Measurements from ENCODE around the gene NACA2. TPM values are rescaled to one million over a fixed set of nuclear protein-coding genes. Genes with fewer than 3 reads are reported as not detected.

Gene NACA2
- total RNA-seq, 1 donor from 2014 or later: not detected

GRCh38 chr17:61625564-61625963 is 34.5 kb upstream of the NACA2 start:
- H3K27ac ChIP-seq (replicated peaks): no peak overlapping the region
- H3K4me3 ChIP-seq: no peak overlapping the region
- intact Hi-C loops (cut with micrococcal nuclease): no loop called here
- H3K4me1 ChIP-seq: no peaks in the 10 kb centered on the region
- H3K36me3 ChIP-seq: no peaks in the 10 kb centered on the region
- H3K27me3 ChIP-seq (ENCODE audit: low read depth): peaks cover 7% of the 10 kb centered on the region
- TF ChIP-seq CTCF (IDR thresholded peaks at IDR 0.05; ENCODE audit: borderline replicate concordance): no peak
- no peak for DNase-seq
- peaks cover 4% of the 10 kb centered on the region for H3K9me3 ChIP-seq (replicated peaks)

GRCh38 chr17:61624951-61625350 is 33.9 kb upstream of the NACA2 start:
- Histone ChIP-seq H3K27ac (replicated peaks) (no peak overlapping the region), H3K36me3 (no peaks in the 10 kb centered on the region), H3K9me3 (replicated peaks) (peaks cover 10% of the 10 kb centered on the region), H3K4me1 (no peaks in the 10 kb centered on the region), H3K27me3 (ENCODE audit: low read depth) (peaks cover 2% of the 10 kb centered on the region), H3K4me3 (no peak overlapping the region)
- intact Hi-C loops (cut with micrococcal nuclease): no loop called here
- DNase-seq: no peak
- no peak for TF ChIP-seq CTCF (IDR thresholded peaks at IDR 0.05; ENCODE audit: borderline replicate concordance)

GRCh38 chr17:61621317-61621716 is 30.3 kb upstream of the NACA2 start:
- H3K9me3 ChIP-seq (replicated peaks): peaks cover 26% of the 10 kb centered on the region
- no peak overlapping the region for H3K4me3 ChIP-seq
- no peaks in the 10 kb centered on the region for H3K27me3 ChIP-seq (ENCODE audit: low read depth)
- H3K4me1 ChIP-seq: no peaks in the 10 kb centered on the region
- no peak overlapping the region for H3K27ac ChIP-seq (replicated peaks)
- no peaks in the 10 kb centered on the region for H3K36me3 ChIP-seq
- DNase-seq: no peak
- no peak for TF ChIP-seq CTCF (IDR thresholded peaks at IDR 0.05; ENCODE audit: borderline replicate concordance)
- intact Hi-C loops (cut with micrococcal nuclease): no loop called here

- H3K36me3 ChIP-seq: no peaks in the 10 kb centered on the region
- no peaks in the 10 kb centered on the region for H3K4me1 ChIP-seq
- H3K9me3 ChIP-seq (replicated peaks): peaks cover 26% of the 10 kb centered on the region
- H3K27me3 ChIP-seq (ENCODE audit: low read depth): peaks cover under 1% of the 10 kb centered on the region
- H3K4me3 ChIP-seq: no peak overlapping the region
- intact Hi-C loops (cut with micrococcal nuclease): no loop called here
- no peak overlapping the region for H3K27ac ChIP-seq (replicated peaks)
- no peak for DNase-seq
- TF ChIP-seq CTCF (IDR thresholded peaks at IDR 0.05; ENCODE audit: borderline replicate concordance): no peak
Observed at GRCh38 chr17:61619953-61620352, 28.9 kb upstream of the NACA2 start.

GRCh38 chr17:61619493-61619892 is 28.5 kb upstream of the NACA2 start:
- Histone ChIP-seq H3K36me3 (no peaks in the 10 kb centered on the region), H3K4me1 (no peaks in the 10 kb centered on the region), H3K27ac (replicated peaks) (no peak overlapping the region), H3K4me3 (no peak overlapping the region), H3K9me3 (replicated peaks) (peaks cover 26% of the 10 kb centered on the region), H3K27me3 (ENCODE audit: low read depth) (peaks cover 5% of the 10 kb centered on the region)
- TF ChIP-seq CTCF (IDR thresholded peaks at IDR 0.05; ENCODE audit: borderline replicate concordance): no peak
- DNase-seq: no peak
- intact Hi-C loops (cut with micrococcal nuclease): no loop called here

GRCh38 chr17:61618950-61619349 is 27.9 kb upstream of the NACA2 start:
- no peaks in the 10 kb centered on the region for H3K4me1 ChIP-seq
- H3K36me3 ChIP-seq: no peaks in the 10 kb centered on the region
- no peak for TF ChIP-seq CTCF (IDR thresholded peaks at IDR 0.05; ENCODE audit: borderline replicate concordance)
- no peak overlapping the region for H3K4me3 ChIP-seq
- peaks cover 26% of the 10 kb centered on the region for H3K9me3 ChIP-seq (replicated peaks)
- no peak overlapping the region for H3K27ac ChIP-seq (replicated peaks)
- intact Hi-C loops (cut with micrococcal nuclease): no loop called here
- DNase-seq: no peak
- peaks cover 5% of the 10 kb centered on the region for H3K27me3 ChIP-seq (ENCODE audit: low read depth)

Measured in left ventricle myocardium inferior (tissue), 1 donor.